Uterus (tissue), 2 donors: Measurements from ENCODE around the gene BTG4.

Experiments
- POLR2A ChIP-seq, 2 donors: fragments of 450-650 bp; IDR thresholded peaks; one replicate each; pipeline ENCODE4 v1.6.1; 2016; ENCODE audit warnings: antibody characterized with exemption in 2 of 2, mild to moderate bottlenecking in 1 of 2, moderate library complexity in 1 of 2
- TF ChIP-seq, protein P1 (sequence below), 4 experiments: fragments of 200-600 bp in 2 of 4; fragments of 450-650 bp in 2 of 4; sonication (generic) in 2 of 4; IDR thresholded peaks; one replicate each; pipeline ENCODE4 v1.5.1; 2016 to 2019; ENCODE audit warnings: antibody characterized with exemption in 4 of 4, mild to moderate bottlenecking in 2 of 4, moderate library complexity in 1 of 4

DNA sequence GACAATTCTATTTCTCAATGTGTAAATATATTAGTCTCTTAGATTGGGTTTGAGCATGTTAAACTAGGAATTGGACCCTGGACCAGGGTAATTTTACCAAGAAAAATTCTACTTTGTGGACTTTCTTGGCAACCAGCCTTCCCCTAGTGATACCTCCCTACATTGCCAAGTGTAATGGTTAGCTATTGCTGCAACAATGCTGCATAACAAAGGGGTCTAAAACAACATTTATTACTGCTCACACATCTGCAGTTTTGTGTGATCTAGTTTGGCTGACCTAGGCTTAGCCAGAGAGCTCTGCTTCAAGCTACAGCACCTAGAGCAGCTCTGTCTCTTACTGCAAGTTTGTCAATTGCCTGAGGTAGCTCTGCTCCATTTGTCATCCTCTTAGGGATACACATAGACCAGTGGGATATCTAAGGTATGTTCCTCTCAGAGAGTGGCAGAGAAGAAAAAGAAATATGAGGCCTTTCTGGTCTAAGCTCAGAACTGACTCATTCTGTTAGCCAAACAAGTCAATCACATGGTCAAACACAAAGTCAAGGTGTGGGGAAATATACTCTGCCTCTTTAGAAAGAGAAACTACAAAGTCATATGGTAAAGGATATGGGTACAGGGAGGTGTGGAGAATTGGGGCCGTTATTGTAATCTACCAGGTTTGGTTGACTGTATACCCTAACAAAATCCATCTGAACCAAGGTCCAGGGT is 26.4 kb upstream of the BTG4 start:
- TF ChIP-seq, protein P1, sequence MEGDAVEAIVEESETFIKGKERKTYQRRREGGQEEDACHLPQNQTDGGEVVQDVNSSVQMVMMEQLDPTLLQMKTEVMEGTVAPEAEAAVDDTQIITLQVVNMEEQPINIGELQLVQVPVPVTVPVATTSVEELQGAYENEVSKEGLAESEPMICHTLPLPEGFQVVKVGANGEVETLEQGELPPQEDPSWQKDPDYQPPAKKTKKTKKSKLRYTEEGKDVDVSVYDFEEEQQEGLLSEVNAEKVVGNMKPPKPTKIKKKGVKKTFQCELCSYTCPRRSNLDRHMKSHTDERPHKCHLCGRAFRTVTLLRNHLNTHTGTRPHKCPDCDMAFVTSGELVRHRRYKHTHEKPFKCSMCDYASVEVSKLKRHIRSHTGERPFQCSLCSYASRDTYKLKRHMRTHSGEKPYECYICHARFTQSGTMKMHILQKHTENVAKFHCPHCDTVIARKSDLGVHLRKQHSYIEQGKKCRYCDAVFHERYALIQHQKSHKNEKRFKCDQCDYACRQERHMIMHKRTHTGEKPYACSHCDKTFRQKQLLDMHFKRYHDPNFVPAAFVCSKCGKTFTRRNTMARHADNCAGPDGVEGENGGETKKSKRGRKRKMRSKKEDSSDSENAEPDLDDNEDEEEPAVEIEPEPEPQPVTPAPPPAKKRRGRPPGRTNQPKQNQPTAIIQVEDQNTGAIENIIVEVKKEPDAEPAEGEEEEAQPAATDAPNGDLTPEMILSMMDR (IDR thresholded peaks at IDR 0.05), result no peak
- no peak for TF ChIP-seq POLR2A (IDR thresholded peaks at IDR 0.05)
